NCI-H526 treated with DMSO at 0.1 percent for 48 hours (cell line): ENCODE results near the gene PIGA.

Source experiments
- DNase-seq: peaks from one replicate; lab custom pipeline; 2025; lab: John Stamatoyannopoulos, UW

The PIGA gene, protein sequence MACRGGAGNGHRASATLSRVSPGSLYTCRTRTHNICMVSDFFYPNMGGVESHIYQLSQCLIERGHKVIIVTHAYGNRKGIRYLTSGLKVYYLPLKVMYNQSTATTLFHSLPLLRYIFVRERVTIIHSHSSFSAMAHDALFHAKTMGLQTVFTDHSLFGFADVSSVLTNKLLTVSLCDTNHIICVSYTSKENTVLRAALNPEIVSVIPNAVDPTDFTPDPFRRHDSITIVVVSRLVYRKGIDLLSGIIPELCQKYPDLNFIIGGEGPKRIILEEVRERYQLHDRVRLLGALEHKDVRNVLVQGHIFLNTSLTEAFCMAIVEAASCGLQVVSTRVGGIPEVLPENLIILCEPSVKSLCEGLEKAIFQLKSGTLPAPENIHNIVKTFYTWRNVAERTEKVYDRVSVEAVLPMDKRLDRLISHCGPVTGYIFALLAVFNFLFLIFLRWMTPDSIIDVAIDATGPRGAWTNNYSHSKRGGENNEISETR

DNA sequence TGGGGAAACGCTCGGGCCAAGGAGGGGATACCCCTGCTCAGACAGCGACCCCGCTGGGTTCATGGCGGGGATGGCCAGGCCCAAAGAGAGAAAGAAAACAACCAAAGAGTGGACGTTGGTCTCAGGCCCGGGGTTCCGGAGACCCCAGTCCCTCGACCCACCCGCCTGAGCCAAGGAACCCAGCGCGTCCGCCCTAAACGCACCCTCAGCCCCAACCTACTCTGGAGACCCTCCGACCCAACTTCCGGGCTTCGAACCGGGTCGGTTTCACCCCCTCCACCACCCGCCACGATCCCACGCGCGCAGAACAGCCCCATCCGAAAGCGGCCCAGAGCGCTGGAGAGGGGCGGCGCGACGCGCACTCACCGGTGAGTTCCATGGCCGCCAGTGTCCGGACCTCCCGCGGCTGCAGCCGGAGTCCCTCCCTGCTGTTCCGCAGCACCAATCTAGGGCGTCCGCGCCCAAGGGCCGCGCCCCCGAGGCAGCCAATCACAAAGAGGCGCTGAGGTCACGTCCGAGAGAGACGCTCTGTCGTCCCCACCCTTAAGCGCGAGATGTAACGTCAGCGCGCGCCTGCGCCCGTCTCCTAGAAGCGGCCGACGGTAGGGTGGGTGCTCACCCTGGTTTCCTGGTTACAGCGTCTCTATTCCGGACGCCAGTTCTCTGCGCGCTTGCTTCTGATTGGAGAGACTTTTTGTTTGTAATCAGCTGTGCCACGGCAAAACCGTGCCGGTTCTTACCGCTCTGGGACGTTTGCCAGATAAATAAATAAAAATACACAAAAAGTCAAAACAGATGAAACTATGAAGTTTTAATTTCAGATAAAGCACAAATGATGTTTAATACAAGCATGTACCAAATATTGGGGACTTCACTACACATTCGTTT, at the start of gene PIGA:
TSS of gene PIGA (minus strand) at position 389 of the 888 bp plus-strand sequence. CDS start 3,593 bp downstream, outside the sequence.
- peak; percentile 95 for DNase-seq

DNA sequence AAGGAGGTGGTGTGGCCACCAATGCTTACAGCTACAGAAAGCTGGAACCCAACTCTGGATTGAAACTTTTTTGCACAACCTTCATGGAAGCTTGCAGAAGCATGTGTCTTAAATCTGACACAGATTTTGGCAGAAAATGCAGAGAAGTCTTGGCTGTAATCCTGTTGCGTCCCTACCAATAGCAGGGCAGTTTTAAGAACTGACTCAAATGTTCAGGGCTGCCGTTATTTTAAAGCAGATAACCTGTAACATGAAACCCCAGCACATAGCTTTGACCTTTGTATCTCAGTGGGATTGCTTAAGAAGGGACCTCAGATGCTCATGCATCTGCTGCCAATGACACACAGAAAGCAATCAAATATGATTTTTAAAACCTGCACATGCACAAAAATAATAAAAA, 49.0 kb upstream of the PIGA start, which contains the start of gene VEGFD:
TSS of gene VEGFD (minus strand) at position 110 of the 400 bp plus-strand sequence. CDS start 467 bp downstream, outside the sequence.
- no peak for DNase-seq

GRCh38 chrX:15382813-15383212, 47.5 kb upstream of the PIGA start:
- DNase-seq = no peak

- DNase-seq = no peak
Measured at GRCh38 chrX:15376956-15377355, 41.6 kb upstream of the PIGA start.

DNA sequence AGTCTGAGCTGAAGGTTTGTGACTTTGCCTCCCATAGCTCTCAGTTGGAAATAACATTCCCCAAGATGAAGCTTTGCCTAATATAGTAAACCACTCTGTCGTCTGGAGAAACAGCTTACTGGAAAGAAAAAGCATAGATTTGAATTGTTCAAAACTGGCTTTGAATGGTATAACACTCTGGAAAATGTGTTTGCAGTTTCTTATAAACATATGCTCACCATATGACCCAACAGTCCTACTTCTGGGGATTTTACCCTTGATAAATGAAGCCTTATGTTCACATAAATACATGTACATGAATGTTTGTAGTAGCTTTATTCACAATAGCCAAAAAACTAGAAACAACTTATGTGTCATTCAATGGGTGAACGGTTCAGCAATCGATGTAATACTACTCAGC, 38.7 kb upstream of the PIGA start:
- no peak for DNase-seq

DNA sequence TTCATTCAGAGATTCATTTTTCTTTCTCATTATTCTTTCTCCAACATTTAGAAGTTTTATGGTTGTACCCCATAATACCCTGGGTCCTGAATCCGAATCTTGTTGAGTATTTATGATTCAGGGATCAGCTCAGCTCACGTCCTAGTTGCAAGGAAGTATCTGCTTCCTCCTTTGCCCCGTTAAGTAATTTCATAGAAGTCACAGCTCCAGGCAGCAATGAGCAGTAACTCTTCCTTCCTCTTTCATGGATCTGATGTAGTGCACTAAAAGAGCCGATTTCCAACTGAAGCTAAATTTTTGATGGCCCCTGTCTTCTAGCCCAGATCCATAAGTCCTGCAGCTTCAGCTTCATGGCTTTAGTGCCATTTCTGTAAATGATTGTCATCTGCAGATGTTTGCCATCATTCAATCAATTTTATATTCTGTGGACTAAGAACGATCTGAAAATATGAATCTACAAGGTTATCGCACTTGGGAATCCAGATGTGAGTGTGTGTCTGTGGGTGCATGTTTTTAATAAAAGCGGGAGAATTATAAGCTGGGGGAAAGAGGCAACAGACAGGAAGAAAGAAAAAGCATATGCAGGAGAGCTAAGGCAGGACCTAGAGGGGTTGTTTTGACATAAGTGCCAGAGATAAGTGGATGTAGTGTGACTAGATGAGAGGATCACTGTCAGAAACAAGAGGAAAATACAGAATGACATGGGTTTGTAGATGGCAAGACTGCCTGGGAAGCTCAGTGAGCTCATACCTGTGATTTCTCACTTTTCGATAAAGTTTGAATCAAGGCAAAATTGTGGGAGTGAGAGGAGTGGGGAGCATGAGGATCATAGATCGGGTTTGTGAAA, 31.4 kb upstream of the PIGA start:
- no peak for DNase-seq

DNA sequence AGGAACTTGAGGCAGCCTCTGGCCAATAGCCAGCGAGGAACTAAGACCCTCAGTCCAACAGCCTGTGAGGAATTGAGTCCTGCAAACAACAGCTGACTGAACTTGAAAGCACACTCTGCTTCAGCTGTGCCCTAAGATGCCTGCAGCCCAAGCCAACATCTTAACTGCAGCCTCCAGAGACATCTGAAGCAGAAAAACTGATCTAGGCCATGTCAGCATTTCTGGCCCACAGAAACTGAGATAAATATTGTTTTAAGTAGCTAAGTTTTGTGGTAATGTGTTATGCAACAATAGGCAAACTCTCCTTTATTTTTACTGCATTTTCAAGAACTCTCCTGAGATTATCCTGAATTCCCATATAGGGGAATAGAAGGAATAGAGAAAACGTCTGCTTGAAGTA, 24.4 kb upstream of the PIGA start:
- DNase-seq = no peak

GRCh38 chrX:15358533-15358932, 23.2 kb upstream of the PIGA start:
- peak; percentile 15 for DNase-seq

DNA sequence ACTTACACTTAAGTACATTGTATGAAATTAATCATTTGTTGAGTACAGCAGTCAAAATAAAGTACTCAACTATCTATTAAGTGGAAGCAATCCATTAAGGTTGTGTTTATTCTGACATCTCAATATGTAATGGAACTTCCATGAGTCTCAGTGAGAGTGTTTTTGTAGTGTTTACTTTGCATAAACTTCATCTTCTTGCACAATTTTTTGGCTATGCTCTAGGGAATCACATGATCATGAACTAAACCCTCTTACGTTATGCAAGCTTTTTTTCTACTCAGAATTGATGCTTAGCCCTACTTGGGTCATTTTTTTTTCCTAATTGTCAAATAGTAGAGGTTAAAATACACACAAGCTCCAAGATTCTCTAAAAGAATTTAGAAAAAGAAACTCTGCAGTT, 21.1 kb upstream of the PIGA start:
- no peak for DNase-seq

DNA sequence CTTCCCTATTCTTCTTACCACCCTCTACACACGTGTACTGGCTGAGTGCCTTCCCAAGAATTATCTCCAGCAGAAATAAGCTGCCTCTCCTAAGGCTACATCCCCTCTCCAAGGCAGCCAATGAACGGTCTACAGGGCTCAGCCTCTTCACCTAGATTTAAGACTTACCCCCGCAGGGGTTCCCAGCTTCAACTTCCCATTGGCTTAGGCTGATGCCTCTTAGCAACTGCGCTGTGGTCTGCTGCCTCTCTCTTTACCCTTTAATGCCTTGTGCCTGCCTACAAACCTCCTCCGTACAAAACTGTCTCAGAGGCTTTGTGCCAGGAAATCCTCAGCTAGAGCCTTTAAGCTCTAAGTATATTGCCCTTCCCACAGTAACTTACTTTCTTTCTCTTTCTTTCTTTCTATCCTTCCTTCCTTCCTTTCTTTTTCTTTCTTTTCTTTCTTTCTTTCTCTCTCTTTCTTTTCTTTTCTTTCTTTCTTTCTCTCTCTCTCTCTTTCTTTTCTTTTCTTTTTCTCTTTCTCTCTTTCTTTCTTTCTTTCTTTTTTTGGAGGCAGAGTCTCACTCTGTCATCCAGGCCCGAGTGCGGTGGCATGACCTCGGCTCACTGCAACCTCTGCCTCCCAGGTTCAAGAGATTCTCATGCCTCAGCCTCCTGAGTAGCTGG, 15.1 kb upstream of the PIGA start:
- DNase-seq = no peak

GRCh38 chrX:15349046-15349445, 13.7 kb upstream of the PIGA start:
- DNase-seq = peak; percentile 75

DNA sequence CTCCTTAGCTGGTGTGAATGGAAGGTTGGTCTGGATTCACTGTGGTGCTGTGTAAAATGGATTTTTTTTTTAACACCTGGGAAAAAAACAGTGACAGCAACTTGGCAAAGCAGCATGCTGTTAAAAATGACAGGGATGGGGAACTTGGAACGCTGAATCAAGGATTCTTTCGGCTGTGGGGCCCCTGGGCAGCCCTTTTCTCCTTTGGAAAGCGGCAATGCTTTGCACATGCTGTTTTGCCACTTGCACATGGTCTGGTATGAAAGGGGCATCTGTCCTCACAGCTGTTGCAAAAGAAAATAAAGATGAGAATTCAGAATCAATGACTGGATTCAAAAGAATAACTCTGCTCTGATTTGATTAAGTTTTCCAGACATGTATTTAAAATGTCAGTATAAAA, 10.7 kb upstream of the PIGA start:
- no peak for DNase-seq

- DNase-seq = no peak
Measured at GRCh38 chrX:15344106-15344505, 8.8 kb upstream of the PIGA start.

- DNase-seq = no peak
Measured at GRCh38 chrX:15343075-15343476, 7.8 kb upstream of the PIGA start.

DNA sequence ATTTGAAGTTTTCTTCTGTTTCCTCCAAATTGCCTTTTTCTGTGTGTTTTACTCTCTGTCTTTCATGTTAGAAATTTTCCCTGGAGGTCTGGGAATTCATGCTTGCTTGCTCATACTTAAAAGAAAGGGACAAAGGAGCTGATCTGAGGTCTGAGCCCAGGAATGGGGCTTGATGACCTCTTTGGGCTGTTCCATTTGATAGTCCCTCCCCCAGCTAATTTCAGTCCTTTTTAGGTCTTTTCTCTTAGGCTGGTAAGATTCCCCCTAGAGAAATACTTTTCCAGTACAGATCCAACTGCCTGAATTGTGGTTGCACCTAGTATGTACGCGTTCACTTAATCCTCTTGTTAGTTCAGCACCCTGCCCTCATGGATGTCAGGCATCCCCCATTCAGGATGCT, 5.5 kb upstream of the PIGA start:
- no peak for DNase-seq

- no peak for DNase-seq
Measured at GRCh38 chrX:15336023-15336413, 695 bp upstream of the PIGA start.

DNA sequence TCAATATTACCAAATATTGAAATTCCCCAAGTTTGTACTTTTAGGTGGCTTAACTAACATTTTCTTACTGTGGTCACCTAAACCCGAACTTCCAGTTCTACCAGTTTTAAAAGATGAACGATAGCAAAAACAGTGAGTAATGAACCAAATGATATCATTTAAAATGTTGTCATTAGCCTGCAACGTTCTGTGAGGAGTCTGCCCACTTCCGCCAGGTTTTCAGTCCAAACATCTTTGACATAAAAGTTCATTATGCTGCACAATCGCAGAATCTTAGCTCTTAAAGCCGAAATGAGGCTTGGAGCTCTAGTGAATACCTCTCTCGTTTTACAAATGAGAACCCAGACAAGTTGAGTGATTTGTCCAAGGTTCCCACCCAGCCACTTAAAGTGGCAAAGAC, 762 bp downstream of the PIGA start:
- DNase-seq = no peak

DNA sequence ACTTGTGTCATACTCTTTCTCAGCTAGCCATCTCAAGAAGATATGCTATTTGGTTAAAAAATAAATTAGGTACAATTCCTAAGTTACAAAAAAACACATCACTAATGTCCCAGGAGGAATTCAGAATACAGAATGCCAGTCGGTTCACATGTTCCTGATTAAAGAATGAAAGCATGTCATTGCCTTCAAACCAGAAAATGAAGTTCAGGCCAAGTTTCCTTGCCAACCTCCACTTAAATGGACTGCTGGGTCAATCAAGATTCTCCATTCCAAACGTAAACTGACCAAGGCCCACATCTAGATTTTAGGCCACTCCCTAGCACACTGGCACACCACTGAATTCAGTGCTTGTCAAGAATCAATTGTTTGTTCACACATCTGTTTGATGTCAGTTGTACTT, 6.5 kb downstream of the PIGA start:
- DNase-seq = no peak

- no peak for DNase-seq
Measured at GRCh38 chrX:15328131-15328530, 7.2 kb downstream of the PIGA start.

- no peak for DNase-seq
Measured at GRCh38 chrX:15322472-15322871, 12.9 kb downstream of the PIGA start.

DNA sequence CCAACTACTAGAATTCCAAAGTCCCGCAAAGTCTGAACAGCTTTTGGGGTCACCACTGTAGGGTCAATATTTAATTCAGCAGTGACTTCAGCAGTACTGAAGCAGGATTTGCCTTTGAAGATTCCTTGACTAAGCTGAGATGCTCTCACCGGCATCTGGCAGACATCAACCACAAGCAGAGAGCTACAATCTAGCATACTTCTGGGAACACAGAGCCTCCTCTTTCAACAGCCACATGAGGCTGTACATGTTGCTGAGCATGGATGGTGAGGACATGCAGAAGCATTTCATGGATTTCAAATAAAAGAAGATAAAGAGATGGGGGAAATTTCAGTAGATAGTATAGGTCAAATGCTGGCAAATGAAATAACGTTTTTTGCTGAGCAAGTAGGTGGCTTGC, 13.3 kb downstream of the PIGA start:
- DNase-seq = no peak
